SHP77 treated with DMSO at 0.1 percent for 48 hours (cell line): ENCODE results near the gene TNFSF11.
"Not testable (repeated sequence)": the region's sequence is repeated elsewhere in the genome, so short reads cannot be mapped to it uniquely, and the experiment has no call there.

Experiments used
- DNase-seq: peaks from one replicate; lab custom pipeline; 2025; lab: John Stamatoyannopoulos, UW

Gene TNFSF11, protein sequence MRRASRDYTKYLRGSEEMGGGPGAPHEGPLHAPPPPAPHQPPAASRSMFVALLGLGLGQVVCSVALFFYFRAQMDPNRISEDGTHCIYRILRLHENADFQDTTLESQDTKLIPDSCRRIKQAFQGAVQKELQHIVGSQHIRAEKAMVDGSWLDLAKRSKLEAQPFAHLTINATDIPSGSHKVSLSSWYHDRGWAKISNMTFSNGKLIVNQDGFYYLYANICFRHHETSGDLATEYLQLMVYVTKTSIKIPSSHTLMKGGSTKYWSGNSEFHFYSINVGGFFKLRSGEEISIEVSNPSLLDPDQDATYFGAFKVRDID

DNA sequence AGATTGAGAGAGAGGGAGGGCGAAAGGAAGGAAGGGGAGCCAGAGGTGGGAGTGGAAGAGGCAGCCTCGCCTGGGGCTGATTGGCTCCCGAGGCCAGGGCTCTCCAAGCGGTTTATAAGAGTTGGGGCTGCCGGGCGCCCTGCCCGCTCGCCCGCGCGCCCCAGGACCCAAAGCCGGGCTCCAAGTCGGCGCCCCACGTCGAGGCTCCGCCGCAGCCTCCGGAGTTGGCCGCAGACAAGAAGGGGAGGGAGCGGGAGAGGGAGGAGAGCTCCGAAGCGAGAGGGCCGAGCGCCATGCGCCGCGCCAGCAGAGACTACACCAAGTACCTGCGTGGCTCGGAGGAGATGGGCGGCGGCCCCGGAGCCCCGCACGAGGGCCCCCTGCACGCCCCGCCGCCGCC, at the start of gene TNFSF11:
TNFSF11 (plus strand) TSS at position 142 of the 400 bp plus-strand sequence; CDS start at position 294, 152 bp downstream.
- DNase-seq, result no peak

DNA sequence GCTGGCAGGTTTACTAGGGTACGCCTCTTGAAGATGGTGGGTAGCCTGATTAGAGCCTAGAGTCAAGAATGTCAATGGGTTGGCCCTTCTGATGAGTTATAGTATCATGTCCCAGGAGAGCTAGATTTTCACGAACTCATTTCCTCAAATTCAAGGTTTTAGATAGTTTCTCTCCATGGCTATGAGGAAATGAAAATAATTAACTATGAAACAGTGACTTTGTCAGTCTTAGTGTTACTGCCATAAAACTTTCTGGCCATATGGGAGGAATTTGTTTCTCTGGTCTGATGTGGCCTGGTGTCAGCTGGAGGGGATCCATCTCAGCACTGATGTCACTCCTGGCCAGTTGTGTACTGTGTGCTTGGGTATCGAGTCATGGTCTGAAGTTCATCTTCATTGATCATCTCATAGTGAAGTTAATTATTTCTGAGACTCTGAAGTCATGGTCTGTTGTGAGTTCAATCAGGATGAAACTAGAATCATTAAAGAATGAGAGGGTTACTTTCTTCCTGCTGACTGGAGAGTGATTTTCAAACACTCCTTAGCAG, 49.4 kb upstream of the TNFSF11 start:
- no peak for DNase-seq

DNA sequence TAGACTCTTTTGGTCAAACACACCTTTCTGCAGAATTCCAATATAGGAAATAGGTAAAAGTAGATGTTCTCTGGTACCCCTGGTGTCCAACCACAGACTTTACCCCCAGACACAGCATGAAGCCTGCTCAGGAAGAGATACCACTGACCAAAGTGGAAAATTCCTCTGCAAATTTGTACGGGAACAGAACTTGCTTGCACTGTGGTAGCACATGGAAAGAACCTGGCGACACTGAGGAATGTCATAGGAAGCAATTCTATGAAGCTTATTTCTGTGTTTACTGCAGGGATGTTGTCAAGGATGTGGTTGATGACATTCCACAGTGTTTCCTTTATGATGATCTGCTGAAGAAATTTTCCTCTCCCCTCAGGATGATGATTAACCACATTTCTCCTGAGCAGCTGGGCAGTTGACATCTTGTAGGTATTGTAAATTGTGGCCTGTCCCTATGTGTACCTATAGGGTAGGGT, 48.9 kb upstream of the TNFSF11 start:
- DNase-seq, result no peak

DNA sequence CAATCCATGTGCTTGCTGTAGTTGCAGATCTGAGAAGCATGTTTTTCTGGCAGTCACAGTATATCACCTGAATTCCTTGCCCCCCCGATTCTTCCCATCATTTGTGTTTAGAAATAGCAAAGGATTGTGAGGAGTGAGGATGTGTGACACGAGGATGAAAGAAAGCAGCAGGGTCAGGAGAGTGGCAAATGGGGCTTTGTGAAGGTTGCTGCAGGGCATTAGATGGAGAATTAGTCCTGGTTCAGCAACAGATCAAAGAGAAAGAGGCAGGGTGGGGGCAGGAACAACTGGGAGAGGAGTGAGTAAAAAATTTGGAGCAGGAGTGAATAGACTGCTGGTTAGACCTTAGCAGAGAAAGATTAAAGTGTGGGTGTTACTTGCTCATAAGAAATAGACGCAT, 47.7 kb upstream of the TNFSF11 start:
- DNase-seq, result no peak

DNA sequence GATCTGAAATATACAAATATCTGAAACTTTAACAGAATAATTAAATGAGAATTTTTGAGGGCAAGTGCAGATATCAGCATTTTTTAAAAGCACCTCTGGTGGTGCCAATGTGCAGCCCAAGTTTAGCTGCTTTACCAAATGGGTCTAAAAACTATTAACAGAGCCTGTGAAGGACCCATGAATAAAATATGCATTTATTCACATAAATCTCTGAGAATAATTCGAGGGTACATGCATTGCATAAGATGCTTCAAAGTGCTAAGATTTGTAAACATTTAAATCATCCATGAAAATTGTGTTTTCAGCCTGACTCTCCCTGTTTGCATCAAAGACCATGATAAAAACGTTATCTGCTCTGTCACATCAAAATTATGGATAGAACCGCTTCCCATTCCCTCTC, 47.1 kb upstream of the TNFSF11 start:
- DNase-seq, result no peak

DNA sequence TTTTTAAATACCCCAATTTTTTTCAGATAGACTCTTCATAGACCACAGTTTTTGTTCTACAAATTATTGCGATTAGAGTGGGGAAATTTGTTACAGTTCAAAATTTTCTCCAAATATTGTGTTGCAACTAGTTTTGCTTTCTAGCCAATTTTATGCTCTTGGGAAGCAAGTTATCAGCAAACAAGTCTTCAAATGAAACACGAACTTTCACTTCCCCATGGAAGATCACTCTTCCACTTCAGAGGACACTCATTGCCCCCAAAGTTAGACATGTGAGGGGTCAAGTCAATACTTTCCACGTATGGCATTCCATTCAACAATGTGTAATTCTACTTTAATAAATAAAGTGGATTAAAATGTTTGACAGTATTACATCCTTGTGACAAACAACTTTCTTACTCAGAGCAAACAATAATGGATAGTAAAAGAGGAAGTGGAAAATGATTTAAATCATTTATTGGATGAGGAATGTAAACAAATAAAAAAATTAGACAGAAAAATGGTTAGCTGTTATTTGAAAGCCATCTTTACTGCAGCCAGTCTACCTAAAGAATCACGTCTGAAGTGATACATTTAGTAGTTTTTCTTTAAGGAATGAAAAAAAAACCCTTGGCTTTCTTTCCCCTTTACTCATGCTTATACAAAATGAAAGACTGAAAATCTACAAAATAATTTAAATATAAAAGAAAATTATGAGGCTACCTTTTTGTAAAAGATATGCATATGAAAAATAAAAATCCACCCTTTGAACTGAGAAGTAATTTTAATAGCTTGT, 41.2 kb upstream of the TNFSF11 start:
- DNase-seq, result no peak

DNA sequence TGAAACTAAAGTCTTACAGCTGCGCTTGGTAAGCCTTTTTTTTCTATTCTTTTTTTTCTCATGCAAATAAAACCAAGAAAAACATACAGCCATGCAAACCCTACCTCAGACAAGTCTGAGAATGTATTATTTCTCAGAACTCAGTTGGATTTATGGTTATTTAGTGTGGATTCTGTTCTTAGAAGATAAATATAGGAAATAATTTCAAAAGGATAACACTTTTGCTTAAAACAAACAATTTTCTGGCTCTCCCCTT, 40.7 kb upstream of the TNFSF11 start:
- no peak for DNase-seq

DNA sequence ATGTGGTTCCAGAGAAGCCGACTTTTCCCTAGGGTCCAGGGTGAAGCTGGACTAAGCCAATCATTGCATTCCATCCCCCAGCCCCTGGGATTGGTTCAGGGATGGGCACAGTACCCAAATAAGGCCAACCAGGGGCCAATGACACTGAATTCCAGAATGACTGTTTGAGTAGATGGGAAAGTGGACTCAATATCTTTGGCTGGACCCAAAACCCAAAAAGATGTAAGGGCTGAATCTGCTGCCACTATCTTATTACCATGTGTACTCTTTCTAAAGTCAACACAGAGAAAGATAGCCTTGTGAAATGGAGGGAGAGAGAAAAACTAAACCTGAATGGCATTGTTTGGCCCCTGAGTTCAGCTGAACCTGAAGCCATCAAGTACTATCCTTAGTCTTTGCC, 39.2 kb upstream of the TNFSF11 start:
- DNase-seq, result no peak

DNA sequence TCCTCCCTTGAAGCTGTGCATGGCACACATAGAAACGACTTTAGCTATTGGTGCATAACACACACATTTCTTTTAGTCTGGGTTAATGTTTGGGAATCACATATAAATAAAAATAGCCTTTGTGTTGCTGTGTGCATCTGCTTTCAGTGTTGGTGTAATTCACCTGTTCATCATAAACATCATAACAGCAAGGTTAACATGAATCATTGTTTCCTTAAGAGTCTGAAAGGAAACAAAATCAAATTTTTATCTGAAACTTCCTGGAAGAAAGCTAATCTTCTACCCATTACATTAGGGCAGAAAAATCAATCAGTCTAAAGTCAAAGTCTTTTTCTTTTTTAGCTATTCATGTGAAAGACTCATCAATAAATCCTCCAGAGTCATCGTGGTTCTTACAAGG, 35.0 kb upstream of the TNFSF11 start:
- DNase-seq, result no peak

DNA sequence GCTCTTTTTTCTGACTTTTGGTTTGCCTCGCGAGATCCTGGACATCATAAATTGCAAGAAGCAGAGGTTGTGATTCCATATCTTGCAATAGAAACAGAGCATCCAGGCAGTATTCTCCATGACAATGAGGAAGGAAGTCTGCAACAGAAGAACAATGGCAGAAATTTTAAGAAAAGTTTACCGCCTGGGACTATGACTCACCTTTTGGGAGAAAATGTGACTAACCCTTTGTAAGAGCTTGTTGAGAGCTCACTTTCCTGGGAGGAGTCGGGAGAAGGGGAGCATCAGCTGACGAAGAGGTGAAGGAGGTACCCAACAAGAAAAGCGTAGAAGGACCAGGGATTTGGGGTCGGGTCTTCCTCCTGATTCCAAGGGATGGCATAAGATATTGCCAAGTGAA, 34.3 kb upstream of the TNFSF11 start:
- no peak for DNase-seq

DNA sequence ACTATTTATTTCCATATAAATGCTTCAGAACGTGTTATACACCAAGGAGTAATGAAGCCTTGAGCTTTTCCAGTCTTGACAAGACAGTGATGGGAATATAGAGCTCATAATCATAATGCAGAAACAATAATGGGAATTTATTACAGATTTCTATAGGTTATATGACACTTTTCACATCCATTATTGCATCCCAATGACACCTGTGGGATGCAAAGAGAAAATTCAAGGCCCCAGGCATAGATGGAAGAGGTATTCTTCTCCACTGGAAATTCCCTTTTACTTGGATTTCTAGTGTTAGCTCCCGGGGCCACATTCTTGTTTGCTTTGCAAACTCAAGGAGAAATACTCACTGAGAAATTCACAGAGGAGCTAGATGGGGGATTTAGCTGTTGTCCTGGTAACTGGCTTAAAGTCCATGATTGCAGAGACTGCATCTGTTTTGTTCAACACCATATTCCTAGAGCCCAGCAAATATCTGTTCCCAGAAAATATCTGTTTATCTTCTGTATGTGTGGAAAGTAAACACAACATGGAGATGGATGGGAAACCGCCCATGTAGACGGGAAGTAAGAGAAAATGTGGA, 30.6 kb upstream of the TNFSF11 start:
- DNase-seq, result no peak

DNA sequence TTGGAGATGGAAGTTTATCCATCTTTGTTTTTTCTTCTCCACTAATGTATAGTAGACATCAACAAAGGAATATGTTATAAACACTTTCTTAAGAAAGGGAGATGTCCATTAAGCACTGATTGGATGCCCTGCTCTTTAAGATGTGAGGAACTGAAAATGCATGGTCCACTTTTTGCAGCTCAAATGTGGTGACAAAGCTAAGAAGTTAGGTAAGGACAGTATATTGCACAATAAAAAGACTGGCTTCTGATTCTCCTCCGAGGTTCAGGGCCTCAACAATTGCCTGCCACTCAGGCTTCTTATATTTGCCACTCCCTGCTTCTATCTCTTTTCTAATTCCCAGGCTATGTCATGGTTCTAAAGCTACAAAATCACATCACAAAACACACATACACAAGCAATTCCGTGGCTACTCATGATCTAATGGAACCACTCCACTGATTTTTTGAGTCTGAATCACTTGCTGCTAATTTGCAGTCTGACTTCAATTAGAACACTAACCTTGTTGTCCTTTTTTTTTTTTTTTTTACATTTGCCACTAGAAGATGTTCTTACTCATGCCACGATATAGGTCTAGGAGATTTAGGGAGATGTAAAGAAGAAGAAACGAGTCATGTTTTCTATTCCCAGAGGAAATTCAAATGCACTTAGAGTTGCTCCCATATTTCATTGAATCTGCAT, 29.6 kb upstream of the TNFSF11 start:
- no peak for DNase-seq

DNA sequence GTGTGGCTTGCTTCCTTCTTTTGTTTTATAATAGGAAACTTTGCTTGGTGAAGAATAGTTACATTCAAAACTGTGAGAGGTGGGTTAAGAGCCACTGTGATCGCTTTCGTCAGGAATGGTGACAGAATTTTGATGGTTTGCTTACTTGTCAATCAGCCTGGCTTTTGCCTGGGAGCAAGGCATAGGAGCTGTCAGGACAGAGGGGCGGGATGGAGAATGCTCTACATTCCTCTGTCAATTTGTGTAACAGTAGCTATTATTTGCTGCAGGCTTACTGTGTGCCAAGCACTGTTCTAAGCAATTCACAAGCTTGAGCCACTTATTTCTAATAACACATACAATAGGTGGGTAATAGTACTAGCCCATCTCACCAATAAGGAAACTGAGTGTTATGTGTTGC, 28.1 kb upstream of the TNFSF11 start:
- DNase-seq, result no peak

DNA sequence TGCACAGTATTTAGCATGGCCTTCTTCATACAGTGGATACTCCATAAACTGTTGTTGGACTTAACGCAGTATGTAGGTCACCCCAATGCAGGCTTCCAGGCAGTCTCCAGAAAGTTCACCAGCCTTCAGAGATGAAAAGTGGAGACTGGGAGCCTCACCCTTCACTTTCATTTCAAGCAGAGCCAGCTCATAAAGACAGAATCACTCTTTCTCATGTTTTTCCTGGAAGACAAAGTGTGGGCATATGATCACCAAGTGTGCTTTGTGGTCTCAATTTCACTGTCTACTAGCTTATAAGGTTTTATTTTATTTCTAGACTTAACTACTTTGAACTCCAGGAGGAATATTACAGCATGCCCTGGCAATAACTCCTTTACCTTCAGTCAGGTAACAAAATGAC, 26.3 kb upstream of the TNFSF11 start:
- no peak for DNase-seq

DNA sequence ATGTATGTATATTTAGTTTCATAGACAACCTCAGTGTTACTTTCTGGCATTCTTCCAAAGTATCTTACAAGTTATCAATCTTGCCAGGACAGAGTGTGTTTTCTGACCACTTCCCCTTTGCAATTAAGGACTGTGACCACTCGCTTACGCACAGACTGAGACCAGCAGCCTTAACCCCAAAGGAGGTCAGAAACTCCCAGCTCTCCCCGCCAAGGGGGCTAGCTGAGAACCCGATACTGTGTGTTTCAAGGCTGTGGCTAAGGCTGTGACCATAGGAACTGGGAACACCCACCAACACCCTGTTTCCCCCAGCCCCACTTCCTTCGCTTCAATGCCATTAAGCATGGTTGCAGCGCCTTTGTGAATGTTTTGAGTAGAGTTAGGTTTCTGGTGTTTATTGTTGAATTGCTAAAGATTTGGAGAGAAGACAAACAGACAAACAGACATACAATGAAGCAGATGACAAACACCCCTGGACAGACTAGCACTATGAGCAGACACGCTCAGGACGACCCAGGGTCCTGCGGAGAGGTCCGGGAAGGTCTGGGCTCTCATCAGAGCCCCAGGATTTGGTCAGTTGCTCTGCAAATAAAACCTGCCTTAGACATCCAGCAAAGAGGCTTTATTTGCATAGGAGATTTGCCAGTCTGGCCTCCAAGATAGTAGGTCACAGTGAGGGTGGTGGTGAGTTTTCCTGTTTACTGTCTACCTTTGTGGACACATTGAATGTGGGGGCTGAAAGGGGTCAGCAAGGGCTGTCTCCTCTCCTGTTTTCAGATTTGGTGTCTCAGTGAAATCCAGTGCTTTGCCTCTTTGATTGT, 25.0 kb upstream of the TNFSF11 start:
- no peak for DNase-seq

DNA sequence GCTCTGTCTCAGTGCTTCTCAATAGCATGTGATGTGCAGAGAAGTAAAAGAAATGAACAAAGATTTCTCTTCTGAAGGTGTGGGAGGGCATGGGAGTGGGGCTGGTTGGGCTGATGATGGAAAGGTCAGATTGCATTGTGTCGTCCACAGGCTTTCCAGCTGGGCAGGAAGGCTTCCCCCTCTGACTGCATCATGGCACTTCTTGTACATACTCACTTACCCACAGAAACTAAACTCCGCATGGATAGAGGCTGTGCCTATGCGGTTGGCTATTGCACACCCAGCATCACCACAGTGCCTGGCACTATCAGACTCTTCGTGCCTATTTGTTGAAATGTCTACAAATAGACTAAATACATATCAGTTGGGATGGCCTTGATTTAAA, 24.4 kb upstream of the TNFSF11 start:
- DNase-seq, result no peak

DNA sequence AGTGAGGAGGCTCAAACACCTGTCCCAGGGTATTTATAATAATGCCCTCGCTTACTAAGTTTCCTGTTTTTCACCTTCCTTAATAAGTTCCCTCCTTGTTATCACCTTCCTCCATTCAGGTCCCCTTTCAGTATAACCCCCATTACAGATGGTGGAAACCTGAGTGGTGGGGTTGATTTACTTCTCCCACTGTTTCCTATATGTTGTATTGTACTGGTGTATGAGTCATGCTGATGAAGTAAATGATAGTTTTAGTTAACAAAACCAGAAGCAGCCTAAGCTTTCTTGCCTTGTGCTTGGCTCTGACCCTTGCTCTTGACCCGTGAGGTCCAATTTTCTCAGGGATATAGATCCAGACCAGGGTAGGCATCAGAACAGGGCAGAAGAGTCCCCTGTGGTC, 22.3 kb upstream of the TNFSF11 start:
- DNase-seq, result no peak

DNA sequence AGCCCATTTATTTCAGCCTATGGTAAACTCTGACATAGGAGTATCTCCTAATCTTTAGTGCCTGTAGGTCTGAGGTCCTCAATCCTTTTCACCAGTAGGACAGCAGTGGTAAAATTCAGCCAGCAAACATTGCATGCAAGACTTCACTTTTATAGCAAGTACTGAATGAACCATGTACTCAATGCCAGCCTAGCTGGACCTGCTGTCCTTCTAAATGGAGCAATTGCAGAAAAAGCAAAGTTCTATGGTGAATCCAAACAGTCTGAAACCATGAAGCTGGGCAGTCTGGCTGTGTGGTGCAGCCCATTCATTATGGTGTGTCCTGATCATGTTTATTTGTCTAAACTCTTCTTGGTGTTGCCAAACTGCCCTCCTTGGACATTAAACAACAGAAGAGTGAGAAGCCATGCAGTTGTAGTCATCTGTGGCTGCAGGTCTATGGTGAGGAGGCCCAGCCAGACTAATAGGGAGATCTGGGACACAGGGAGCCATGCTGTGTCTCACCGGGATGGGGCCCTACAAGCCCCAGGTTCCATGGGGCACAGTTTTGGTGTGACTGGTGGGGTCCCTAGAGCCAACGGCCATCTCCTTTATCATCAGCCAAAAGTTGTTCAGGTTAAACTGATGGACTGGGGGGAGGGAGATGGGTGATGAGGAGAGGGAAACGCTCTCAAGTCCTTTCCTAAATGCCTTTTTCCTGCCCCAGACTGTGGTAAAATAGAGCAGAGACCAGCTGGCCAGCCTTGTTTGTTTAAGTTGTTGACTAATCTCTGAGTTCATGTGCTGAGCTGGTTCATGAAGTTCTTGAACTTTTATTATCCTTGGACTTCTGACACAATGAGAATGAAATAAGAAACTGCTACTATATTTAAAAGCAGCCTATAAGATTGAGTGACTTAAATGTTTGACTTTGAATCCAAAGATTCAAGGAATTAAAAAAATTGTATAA, 20.6 kb upstream of the TNFSF11 start:
- DNase-seq, result no peak

DNA sequence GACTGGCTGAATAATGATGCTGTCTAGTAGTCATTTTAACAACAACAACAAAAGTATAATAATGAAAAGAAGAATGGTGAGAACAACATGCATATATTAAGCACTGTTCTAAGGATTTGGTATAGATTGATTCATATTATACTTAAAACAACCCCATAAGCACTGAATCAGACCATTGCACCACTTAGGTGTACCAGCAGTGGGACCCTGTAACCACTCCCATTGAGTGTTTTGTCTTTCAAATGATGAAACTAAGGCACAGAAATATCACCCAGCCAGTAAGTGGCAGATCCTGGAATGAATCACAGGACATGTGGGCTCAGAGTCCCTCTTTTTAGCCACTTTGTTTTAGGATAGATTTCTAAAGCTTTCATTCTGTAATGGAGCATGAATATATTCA, 14.9 kb upstream of the TNFSF11 start:
- no peak for DNase-seq

DNA sequence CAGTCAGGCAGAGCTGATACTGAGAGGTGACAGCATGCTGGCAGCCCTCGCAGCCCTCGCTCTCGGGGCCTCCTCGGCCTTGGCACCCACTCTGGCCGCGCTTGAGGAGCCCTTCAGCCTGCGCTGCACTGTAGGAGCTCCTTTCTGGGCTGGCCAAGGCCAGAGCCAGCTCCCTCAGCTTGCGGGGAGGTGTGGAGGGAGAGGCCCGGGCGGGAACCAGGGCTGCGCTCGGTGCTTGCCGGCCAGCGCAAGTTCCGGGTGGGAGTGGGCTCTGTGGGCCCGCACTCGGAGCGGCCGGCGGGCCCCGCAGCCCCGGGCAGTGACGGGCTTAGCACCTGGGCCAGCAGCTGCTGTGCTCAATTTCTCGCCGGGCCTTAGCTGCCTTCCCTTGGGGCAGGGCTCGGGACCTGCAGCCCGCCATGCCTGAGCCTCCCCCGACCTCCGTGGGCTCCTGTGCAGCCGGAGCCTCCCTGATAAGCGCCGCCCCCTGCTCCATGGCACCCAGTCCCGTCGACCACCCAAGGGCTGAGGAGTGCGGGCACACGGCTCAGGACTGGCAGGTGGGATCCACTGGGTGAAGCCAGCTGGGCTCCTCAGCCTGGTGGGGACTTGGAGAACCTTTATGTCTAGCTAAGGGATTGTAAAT, 14.3 kb upstream of the TNFSF11 start:
- not testable (repeated sequence) for DNase-seq
